Fibroblast of pulmonary artery (primary cell): ENCODE data around the gene SYTL4.
"Not testable (repeated sequence)": the region's sequence is repeated elsewhere in the genome, so short reads cannot be mapped to it uniquely, and the experiment has no call there.

Experiments
- DNase-seq: peaks from one replicate; pipeline ENCODE4 v3.0.0-alpha.2; 2010; ENCODE audit warnings: low read depth
- H3K4me3 ChIP-seq: replicated peaks from 2 replicates; pipeline ENCODE4 v1.5.1; 2011; ENCODE audit warnings: low read depth, mild to moderate bottlenecking, control low read depth, low read length, moderate library complexity
- TF ChIP-seq, protein P1 (sequence below): IDR thresholded peaks from 2 replicates; pipeline ENCODE4 v1.5.1; 2011; ENCODE audit warnings: mild to moderate bottlenecking, control low read depth, low read length, inconsistent platforms; ENCODE audit errors: missing control alignments

SYTL4 gene

DNA sequence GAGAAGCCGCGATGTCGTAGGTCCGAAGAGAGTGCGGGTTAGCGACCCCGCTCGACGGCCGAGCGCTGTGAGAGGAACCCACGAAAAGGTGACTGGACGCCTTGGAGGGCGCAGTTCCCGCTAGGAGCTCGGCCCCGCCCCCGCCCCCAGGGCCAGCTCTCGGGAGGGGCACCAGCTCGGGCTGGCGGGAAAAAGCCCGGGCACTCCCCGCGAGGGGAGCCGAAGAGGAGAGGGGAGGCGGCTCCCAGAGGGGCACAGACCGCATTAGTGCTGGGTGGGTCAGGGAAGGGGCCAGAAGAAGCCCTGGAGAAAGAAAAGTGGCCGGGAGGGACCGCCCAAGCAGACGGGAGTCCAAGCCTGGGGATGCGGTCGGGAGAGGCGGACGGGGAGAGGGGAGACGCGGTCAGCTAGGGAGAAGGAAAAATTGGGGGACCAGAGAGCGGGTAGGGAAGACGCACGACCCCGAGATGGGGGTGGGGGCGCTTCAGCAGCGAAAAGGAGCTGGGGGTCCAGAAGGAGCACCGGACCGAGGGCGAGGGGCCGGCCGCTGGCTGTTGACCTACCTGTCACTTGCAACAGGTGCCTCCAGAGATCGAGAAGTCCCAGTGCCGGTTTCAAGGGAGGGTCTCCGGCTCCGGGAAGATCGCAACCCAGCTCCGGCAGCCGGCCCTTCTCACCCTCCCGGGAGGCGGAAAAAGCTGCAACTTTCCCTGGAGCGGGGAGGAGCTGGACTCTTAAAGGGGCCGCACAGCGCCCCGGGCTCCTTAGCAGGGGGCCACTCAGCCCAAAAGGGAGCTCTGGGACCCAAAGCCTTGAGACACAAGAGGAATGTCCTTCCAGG is at the start of gene SYTL4:
Gene SYTL4, minus strand, starts transcription at position 681 of the 841 bp plus-strand sequence. CDS start 30,084 bp downstream, outside the sequence.
- DNase-seq, result no peak
- peak within 1 kb of the TSS; percentile 80 for H3K4me3 ChIP-seq
- TF ChIP-seq, protein P1, sequence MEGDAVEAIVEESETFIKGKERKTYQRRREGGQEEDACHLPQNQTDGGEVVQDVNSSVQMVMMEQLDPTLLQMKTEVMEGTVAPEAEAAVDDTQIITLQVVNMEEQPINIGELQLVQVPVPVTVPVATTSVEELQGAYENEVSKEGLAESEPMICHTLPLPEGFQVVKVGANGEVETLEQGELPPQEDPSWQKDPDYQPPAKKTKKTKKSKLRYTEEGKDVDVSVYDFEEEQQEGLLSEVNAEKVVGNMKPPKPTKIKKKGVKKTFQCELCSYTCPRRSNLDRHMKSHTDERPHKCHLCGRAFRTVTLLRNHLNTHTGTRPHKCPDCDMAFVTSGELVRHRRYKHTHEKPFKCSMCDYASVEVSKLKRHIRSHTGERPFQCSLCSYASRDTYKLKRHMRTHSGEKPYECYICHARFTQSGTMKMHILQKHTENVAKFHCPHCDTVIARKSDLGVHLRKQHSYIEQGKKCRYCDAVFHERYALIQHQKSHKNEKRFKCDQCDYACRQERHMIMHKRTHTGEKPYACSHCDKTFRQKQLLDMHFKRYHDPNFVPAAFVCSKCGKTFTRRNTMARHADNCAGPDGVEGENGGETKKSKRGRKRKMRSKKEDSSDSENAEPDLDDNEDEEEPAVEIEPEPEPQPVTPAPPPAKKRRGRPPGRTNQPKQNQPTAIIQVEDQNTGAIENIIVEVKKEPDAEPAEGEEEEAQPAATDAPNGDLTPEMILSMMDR, result no peak

DNA sequence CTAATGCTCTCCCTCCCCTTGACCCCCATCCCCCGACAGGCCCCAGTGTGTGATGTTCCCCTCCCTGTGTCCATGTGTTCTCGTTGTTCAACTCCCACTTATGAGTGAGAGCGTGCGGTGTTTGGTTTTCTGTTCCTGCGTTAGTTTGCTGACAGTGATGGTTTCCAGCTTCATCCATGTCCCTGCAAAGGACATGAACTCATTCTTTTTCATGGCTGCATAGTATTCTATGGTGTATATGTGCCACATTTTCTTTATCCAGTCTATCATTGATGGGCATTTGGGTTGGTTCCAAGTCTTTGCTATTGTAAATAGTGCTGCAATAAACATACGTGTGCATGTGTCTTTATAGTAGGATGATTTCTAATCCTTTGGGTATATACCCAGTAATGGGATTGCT is 37.5 kb upstream of the SYTL4 start:
- DNase-seq, H3K4me3 ChIP-seq: not testable (repeated sequence)

DNA sequence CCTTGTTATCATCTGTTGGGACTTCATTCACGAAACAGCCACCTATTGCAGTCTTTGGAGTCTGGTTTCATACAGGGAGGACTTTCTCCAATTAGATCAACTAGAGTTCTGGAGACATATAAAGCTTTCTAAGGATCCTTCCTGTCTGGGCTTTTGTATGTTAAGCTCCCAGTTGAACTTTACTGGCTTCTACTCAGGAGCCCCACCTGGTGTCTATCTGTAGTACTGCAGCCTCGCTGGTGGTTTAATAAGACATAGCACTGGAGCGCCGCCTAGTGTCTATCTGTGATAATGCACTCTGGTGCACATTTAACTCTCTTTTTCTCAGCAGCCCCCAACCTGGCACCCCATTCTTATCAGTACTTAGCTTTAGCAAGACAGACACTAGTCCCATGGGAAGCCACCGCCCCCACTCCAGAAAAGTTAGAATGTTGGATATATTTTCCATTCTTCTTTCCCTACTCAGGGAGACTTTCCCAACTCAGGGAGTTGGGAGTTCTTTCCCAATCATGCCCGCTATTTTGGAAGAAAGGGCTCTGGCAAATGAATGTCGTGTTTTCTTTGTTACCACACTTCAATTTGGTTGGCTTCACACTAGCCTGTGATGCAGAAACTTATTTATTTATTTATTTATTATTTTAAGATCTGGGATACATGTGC is 36.9 kb upstream of the SYTL4 start:
- TF ChIP-seq, protein P1, result peak; percentile 96
- no peak overlapping the region for H3K4me3 ChIP-seq
- peak; percentile 74 for DNase-seq

DNA sequence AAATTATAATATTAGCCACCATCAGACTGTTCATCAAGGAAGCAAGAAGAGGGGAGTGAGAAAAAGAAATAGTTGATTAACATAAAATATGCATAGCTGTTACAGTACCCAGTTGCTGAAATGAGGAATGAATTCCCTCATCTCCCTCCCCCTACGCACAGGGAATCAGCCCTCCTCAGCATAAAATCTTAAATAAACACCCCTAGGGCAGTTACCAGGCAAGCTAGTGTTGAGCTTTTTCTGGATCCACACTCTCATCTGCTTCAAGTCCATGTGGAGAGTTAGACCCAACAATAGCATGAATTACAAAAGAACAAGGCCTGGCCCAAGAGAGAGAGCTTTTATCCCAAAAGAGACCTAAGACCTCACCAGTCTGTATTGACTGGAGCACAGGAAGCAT is 19.0 kb upstream of the SYTL4 start:
- H3K4me3 ChIP-seq, result no peak overlapping the region
- no peak for DNase-seq
- TF ChIP-seq, protein P1, result no peak

DNA sequence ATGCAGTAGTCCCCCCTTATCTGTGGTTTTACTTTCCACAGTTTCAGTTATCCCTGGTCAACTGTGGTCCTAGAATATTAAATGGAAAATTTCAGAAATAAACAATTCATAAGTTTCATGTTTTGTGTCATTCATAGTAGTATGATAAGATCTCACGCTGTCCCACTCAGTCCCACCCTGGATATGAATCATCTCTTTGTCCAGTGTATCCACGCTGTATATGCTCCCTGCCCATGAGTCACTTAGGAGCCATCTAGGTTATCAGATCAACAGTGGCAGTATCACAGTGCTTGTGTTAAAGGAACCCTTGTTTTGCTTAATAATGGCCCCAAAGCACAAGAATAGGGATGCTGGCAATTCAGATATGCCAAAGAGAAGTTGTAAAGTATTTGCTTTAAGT is 16.2 kb upstream of the SYTL4 start:
- no peak overlapping the region for H3K4me3 ChIP-seq
- TF ChIP-seq, protein P1, result no peak
- DNase-seq, result no peak

DNA sequence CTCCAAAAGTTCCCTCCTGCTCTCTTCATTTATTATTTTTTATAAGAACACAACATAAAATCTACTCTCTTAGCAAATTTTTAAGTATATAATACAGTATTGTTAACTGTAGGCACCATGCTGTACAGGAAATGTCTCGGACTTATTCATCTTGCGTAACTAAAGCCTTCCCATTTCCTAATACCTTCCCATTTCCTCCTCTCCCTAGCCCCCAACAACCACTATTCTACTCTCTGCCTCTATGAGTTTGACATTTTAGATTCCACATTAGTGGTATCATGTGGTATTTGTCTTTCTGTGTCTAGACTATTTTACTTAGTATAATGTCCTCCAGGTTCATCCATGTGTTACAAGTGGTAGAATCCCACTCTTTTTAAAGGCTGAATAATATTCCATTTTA is 15.8 kb upstream of the SYTL4 start:
- DNase-seq, result peak; percentile 51
- TF ChIP-seq, protein P1, result no peak
- no peak overlapping the region for H3K4me3 ChIP-seq

DNA sequence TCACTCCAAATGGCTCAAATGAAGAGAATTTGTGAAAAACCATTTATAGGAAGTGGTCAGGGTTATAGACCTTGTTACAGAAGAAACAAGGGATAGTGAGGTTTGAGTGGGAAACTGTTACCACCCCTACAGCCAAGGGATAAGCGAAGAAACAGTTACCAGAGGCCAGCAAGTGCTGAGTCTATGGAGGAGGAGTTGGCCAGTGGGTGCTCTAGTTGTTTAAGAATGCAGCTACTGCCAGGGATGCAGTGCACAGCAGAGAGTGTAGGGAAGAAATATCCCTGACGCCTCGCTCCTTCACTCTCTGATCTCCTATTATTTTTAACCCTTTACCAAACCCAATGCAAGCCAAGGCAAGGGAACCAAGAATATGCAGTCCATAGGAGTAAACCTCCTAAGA is 15.2 kb upstream of the SYTL4 start:
- no peak for DNase-seq
- TF ChIP-seq, protein P1, result no peak
- no peak overlapping the region for H3K4me3 ChIP-seq
